GM13976 (cell line): ENCODE measurements around the gene CGB5.
A peak's percentile ranks its signal among the peaks of the same experiment; 100 is the strongest.
"Not testable (repeated sequence)": the region's sequence is repeated elsewhere in the genome, so short reads cannot be mapped to it uniquely, and the experiment has no call there.

Experiments
- DNase-seq: peaks from one replicate; pipeline ENCODE4 v3.0.0; 2012; ENCODE audit warnings: low spot score
- CTCF ChIP-seq: IDR thresholded peaks from 2 replicates; pipeline ENCODE4 v1.5.1; 2012; ENCODE audit warnings: borderline replicate concordance, mild to moderate bottlenecking; ENCODE audit not compliant: insufficient read depth; ENCODE audit errors: extremely low read depth, missing control alignments, control extremely low read depth
- in situ Hi-C: fragments of 300-500 bp; cut with MboI; formaldehyde crosslinking; loops from one replicate; pipeline ENCODE4 v1.12.0; 2022; ENCODE audit warnings: low sequenced_read_pairs, mixed read lengths, inconsistent platforms; ENCODE audit not compliant: unreplicated experiment

The CGB5 gene

GRCh38 chr19:49043548-49043947 is at the start of gene CGB5:
Gene CGB5, plus strand, starts transcription at chr19:49043848. Its CDS starts 362 bp downstream, at chr19:49044210.
- in situ Hi-C loops, DNase-seq: not testable (repeated sequence)

DNA sequence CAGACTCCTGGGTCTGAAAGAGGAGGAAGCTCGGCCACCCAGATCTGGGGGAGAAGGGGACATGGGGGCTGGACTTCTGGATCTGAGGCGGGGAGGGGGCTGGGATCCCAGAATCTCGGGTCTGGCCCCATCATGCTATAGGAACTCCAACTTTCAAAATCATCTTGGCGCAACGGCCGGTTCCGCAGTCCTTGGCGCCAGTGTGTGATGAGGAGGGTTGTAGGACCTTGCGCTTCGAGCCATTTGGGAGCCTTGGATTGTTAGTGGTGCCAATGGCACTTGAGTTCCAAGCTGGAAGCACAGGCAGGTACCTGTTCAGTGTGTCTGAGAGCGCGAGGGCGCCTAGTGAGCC is 49.6 kb upstream of the CGB5 start:
- in situ Hi-C loops = no loop called here
- TF ChIP-seq CTCF = no peak
- no peak for DNase-seq

GRCh38 chr19:48997972-48998371 is 45.7 kb upstream of the CGB5 start:
- peak; percentile 46 for TF ChIP-seq CTCF
- in situ Hi-C loops = no loop called here
- peak; percentile 60 for DNase-seq

- peak; percentile 64 for TF ChIP-seq CTCF
- in situ Hi-C loops = no loop called here
- peak; percentile 72 for DNase-seq
Measured at GRCh38 chr19:48999481-49000325, 43.9 kb upstream of the CGB5 start.

GRCh38 chr19:49004133-49004532 is 39.5 kb upstream of the CGB5 start:
- no peak for DNase-seq
- no peak for TF ChIP-seq CTCF
- in situ Hi-C loops = no loop called here

DNA sequence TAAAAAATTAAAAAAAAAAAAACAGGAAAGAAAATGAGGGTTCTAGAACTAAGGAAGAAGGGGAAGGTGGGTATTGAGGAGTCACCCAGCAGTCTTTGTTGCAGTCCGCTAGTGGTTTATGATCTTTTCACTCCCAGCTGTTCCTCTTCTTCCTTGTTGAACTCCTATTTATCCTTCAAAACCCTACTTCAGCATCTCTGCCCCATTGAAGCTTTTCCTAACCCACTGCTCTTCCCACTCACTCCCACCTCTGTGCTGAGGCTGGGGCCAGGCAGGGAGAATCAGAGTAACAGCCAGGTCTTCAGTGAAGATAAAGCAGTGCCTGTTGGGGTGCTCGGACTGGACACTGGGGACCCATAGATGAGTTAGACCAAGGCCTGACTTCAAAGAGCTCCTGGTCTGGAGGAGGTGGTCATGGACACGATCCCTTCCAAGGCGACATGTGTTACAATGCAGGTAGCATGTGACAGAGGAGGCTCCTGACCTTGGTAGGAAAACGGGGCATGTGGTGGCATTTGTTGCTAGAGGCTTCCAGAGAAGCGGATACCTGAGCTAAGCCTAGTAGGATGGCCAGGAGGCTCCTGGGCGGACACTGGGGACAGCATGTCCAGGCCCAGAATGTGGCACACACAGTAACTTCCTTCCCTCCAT is 38.6 kb upstream of the CGB5 start:
- in situ Hi-C loops = no loop called here
- no peak for TF ChIP-seq CTCF

DNA sequence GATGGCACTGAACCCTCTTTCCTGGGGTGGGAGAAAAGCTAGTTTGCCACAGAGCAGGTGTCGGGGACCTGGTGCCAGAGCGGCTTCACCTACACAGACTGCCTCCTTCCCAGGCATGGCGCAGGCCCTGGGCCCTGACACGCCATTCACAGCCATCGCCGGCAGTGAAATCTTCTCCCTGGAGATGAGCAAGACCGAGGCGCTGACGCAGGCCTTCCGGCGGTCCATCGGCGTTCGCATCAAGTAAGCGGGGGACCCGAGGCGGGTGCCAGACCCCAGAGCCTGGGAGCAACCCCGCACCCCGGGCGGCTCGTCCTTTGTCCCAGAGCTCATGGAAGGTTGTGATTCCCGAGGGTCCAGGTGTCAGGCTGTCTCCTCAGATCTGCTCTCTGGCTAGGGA is 36.7 kb upstream of the CGB5 start:
- DNase-seq = no peak
- in situ Hi-C loops = no loop called here
- no peak for TF ChIP-seq CTCF

More for the DNA sequence above, 38.6 kb upstream of the CGB5 start:
- no peak for DNase-seq
